Activated T-helper 1 cell treated with anti-CD3 and anti-CD28 coated beads, Interleukin-2, amount 50 U/mL, for 16 hours (primary cell): ENCODE data around the gene MZT2B.
"Not testable (repeated sequence)": the region's sequence is repeated elsewhere in the genome, so short reads cannot be mapped to it uniquely, and the experiment has no call there.

Experiments used
- DNase-seq, 2 donors: peaks; one replicate each; pipeline ENCODE4 v3.0.0-alpha.2; 2020; ENCODE audit warnings: low read depth in 1 of 2, low spot score in 1 of 2

MZT2B gene

DNA sequence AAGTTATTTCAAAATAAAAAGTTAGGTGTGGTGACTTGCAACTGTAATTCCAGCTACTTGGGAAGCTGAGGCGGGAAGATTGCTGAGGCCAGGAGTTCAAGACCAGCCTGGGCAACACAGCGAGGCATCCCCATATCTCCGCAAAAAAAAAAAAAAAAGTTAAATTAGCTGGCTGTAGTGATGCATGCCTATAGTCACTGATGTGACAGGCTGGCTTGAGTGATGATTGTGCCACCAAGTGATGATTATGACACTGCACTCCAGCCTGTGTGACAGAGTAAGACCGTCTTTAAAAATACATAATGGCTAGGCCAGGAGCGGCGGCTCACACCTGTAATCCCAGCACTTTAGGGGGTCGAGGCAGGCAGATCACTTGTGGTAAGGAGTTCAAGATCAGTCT is 12.2 kb upstream of the MZT2B start:
- no peak for DNase-seq

DNA sequence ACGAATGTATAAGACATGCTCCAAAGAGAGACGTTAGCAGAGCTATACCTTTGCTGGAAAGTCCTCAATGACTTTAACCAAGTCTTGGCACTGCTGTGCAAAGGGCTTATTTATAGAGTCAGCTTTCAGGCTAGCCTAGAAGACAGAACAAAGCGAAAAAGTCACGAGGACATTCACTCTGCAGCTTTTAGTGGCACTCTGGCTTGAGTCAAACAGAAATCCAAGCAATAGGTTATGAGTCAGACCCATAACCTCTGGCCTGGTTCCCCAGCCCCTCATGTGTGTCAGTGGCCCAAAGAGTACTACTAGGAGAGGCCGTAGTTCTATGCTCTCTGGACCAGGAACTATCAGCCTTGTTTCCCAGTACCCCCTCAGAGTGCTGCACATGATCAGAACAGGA is 7.2 kb upstream of the MZT2B start:
- not testable (repeated sequence) for DNase-seq

GRCh38 chr2:130180404-130181324 is 1.4 kb upstream of the MZT2B start:
- DNase-seq = not testable (repeated sequence)

DNA sequence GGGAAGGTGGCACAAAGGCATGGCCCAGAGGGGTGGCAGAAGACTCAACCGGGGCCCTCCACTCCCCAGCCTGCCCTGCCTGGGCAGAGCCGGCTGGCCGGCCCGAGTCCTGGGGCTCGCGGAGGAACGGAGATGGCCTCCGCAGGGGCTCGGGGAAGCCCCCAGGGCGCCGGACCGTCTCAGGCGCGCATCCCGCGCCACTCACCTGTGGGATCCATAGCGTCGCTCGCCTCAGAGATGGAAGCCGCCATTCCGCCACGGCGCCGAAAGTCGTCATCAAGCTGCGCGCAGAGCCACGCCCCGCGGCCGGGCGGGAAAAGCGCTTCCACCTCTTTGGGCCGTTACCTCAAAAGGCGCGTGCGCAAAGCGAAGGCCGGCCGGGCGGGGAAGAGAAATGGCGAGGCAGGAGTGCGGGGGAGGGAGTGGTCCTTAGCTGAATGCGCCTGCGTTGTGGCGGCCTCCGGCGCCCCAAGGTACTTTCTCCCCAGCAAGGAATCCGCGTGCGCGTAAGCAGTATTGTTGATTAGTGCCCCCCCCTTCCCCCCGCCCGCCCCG is 660 bp upstream of the MZT2B start, which contains the start of gene SMPD4:
Gene SMPD4, minus strand, starts transcription at position 278 of the 555 bp plus-strand sequence. CDS start 5,010 bp downstream, outside the sequence.
- peak; percentile 97 to 98 for DNase-seq

DNA sequence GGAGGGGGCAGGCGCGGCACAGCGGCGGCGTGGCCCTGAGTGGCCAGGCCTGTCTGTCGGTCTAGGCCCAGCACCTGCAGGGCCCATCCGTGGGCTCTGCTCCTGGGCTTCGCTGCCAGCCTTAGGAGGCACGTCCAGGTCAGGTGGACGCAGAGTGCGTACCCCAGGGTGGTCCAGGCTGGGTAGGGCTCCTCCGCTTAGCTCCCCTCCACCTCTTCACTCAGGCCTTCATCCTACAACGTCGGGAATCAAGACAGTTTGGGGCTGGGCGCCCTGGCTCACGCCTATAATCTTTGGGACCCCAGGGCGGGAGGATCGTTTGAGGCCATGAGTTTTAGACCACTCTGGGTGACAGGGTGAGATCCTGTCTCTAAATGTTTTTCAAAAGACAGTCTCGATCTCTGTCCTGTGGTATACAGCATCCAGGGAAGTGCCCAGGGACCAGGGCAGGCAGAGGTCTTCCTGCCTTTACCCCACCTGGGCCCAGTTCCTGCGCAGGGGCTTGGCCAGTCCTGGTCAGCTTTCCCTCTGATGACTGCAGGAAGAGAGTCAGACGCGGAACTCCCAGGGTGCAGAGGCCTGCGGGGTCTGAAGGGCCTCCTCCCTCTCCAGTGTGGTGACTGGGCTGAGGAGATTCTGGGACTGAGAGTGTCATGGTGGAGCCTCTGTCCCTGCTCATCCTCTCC is 907 bp downstream of the MZT2B start:
- not testable (repeated sequence) for DNase-seq

DNA sequence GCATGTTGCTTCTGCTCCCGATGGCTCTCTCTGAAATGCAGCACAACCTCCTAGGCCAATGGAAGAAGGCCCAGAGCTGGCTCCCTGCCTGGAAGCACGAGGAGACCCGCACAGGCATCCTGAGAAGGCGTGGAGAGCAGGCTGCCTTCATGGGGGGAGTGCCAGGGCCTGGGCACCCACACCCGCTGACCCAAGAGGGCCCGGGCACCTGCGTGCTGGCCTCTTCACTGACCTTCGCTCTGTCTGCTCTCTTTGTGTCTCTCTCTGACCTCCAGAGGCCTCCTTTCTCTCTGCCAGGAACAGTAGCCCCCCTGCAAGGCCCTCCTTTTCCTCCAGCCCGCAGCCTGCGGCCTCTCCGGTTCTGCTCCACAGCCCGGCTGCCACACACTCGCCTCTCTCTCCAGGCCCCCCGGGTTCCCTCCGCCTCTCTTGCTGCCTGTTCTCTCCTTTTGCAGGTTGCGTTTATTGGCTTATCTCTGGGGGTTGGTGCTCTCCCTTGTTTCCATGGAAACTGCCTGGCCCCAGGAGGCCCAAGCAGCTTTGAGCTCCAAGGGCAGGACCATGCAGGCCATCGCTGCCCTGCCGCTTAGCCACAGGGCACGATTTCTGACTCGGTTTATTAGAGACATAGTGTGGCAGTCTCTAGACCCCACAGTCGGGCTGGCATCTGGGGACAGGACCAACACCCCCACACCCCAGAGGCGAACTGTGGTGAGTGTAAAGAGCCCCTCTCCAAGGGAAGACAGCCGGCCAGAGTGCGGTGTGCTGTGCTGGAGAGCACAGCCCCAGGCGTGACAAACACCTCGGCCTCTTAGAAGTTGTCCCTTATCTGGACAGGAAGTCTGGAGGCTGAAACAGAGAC is 1.7 kb downstream of the MZT2B start:
- DNase-seq = no peak

DNA sequence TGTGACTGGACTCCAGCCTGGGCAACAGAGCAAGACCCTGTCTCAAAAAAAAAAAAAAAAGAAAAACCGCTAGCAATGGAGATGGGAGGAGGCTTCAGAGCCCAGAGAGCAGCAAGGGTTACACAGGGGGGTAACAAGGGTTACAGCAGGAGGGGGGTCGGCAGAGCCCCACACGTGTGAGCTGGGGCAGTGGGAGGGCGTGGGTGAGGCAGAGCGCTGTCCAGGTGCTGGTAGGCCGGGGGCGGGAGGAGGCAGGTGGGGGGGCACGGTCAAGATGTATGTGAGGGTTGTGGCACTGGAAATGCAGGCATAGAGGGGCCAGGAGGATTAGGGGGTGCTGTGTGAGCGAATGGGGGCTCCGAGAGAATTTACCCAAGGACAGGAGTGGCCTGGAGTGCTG is 3.4 kb downstream of the MZT2B start:
- no peak for DNase-seq

- DNase-seq = no peak
Measured at GRCh38 chr2:130185896-130186295, 3.8 kb downstream of the MZT2B start.

DNA sequence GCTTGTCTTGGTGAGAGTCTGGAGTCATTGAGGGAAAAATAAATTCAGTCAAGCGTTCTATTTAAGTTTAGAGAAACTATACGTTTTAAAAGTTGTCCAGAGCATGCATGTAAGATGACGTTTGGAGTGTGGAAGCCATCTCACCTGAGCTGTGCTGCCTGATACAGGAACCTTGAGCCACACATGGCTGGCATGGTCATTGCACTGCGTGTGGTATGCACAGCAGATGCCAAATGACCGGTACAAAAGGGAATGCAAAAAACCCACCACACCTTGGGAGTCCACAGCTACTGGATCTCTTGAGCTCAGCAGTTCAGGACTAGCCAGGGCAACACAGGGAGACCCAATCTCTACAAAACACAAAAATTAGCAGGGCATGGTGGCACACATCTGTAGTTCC is 4.3 kb downstream of the MZT2B start:
- DNase-seq = no peak

GRCh38 chr2:130187268-130187667 is 5.2 kb downstream of the MZT2B start:
- no peak for DNase-seq

DNA sequence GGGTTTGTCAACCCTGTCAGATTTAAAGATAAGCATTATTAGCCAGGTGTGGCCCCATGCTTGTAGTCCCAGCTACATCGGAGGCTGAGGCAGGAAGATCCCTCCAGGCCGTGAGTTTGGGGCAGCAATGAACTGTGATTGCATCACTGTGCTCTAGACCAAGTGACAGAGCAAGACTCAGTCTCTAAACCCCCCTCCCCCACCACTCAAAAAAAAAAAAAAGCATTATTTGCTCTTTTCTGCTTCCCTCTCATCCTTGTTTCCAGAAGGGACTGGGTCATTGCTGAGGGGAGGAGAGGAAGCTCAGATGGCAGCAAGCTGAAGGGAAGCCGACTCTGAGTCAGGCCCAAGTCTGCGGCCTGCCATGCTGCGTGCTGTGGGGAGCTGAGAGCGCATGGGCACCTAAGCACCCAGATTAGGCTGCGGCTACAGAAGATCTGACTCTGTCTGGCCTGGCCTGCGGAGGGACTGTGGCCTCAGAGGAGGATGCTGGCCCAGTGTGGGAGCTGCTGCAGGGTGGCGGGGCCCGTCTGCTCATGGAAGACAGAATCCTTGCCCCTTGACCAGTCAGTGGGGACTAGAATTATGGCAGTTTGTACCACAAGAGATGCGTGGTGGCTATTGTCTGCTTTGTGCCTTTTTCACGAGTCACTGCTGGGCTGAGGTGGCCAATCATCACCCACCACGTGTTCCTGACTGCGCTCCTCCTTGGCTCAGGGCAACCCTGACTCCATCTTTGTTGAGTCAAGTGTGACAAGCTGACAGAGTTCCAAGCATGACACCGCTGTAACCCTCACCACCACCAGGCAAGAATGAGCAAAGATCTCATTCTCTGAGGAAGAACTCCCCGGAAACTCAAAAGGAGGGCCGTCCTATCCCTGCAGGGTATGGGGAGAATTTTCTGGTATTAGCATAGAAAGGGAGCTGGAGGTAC is 6.1 kb downstream of the MZT2B start:
- DNase-seq = not testable (repeated sequence)

DNA sequence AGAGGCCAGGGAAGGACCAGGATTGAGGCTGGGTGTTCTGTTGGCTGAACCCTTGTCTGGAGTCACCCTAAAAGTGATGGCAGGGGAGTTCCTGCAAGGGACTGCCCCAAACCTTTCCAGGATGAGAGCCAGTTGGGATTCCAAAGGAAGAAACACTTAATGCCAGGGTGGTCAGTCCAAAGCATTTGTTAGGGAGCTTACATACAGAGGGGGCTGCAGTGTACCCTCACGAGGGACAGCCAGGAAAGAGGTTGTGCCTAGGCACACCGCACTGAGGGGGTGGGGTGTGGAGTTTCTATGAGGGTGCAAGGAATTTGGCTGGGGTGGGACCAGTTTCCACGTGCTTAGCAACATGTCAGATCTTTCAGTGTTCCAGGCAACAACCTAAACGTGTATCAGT is 6.9 kb downstream of the MZT2B start:
- not testable (repeated sequence) for DNase-seq

- no peak for DNase-seq
Measured at GRCh38 chr2:130190237-130190636, 8.2 kb downstream of the MZT2B start.

- DNase-seq = not testable (repeated sequence)
Measured at GRCh38 chr2:130191319-130191718, 9.3 kb downstream of the MZT2B start.

GRCh38 chr2:130192451-130192850 is 10.4 kb downstream of the MZT2B start:
- DNase-seq = not testable (repeated sequence)

- DNase-seq = not testable (repeated sequence)
Measured at GRCh38 chr2:130193824-130194223, 11.8 kb downstream of the MZT2B start.

GRCh38 chr2:130195089-130195635 is 13.1 kb downstream of the MZT2B start:
- not testable (repeated sequence) for DNase-seq

DNA sequence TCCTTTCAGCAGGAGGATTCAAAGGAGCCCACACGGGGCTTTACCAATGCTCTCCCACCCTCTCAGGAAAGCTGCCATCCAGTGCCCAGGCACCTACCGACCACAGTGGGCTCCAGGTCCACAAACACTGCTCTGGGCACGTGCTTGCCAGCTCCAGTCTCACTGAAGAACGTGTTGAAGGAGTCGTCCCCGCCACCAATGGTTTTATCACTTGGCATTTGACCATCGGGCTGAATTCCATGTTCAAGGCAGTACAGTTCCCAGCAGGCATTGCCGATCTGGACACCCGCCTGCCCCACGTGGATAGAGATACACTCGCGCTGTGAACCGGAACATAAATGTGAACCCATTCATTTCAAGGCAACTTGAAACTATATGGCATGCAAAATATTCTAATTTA is 14.0 kb downstream of the MZT2B start:
- DNase-seq = not testable (repeated sequence)

GRCh38 chr2:130198343-130198742 is 16.3 kb downstream of the MZT2B start, which contains the start of gene TUBA3E:
Gene TUBA3E, minus strand, starts transcription at chr2:130198439. Its CDS starts 79 bp downstream, at chr2:130198360.
- DNase-seq = no peak
